NCI-H345 treated with DMSO at 0.1 percent for 48 hours (cell line): ENCODE data around the gene SFR1.

Source experiments
- DNase-seq: peaks from one replicate; lab custom pipeline; 2025; ENCODE audit not compliant: unreplicated experiment; lab: John Stamatoyannopoulos, UW

SFR1 gene

GRCh38 chr10:104104418-104104817, 17.6 kb upstream of the SFR1 start:
- DNase-seq, result no peak

- DNase-seq, result no peak
Observed at GRCh38 chr10:104104926-104105325, 17.0 kb upstream of the SFR1 start.

GRCh38 chr10:104109908-104110662, 11.9 kb upstream of the SFR1 start:
- DNase-seq, result no peak

GRCh38 chr10:104113376-104113956, 8.5 kb upstream of the SFR1 start:
- no peak for DNase-seq

GRCh38 chr10:104117839-104118323, 4.1 kb upstream of the SFR1 start:
- no peak for DNase-seq

- no peak for DNase-seq
Observed at GRCh38 chr10:104119996-104120395, 2.0 kb upstream of the SFR1 start.

GRCh38 chr10:104120512-104120902, 1.5 kb upstream of the SFR1 start:
- DNase-seq, result no peak

GRCh38 chr10:104120903-104121484, 977 bp upstream of the SFR1 start:
- no peak for DNase-seq

GRCh38 chr10:104122225-104123107, 495 bp downstream of the SFR1 start:
- no peak for DNase-seq

GRCh38 chr10:104123397-104123796, 1.4 kb downstream of the SFR1 start:
- DNase-seq, result no peak

- DNase-seq, result no peak
Observed at GRCh38 chr10:104127411-104127810, 5.4 kb downstream of the SFR1 start.

GRCh38 chr10:104128214-104128613, 6.2 kb downstream of the SFR1 start:
- no peak for DNase-seq

GRCh38 chr10:104130041-104130440, 8.1 kb downstream of the SFR1 start:
- no peak for DNase-seq

GRCh38 chr10:104138131-104138530, 16.2 kb downstream of the SFR1 start:
- DNase-seq, result no peak

- no peak for DNase-seq
Observed at GRCh38 chr10:104139221-104139620, 17.2 kb downstream of the SFR1 start.

- DNase-seq, result no peak
Observed at GRCh38 chr10:104142081-104142480, 20.1 kb downstream of the SFR1 start.

GRCh38 chr10:104143829-104144228, 21.9 kb downstream of the SFR1 start:
- no peak for DNase-seq

GRCh38 chr10:104144931-104145330, 23.0 kb downstream of the SFR1 start:
- no peak for DNase-seq

GRCh38 chr10:104146882-104147281, 24.9 kb downstream of the SFR1 start:
- no peak for DNase-seq

GRCh38 chr10:104150139-104150538, 28.2 kb downstream of the SFR1 start:
- no peak for DNase-seq

GRCh38 chr10:104151737-104152136, 29.8 kb downstream of the SFR1 start:
- DNase-seq, result no peak
